DND-41 (cell line): ENCODE results near the gene PUS3.

Source experiments
- ATAC-seq: fragments of 200-7000 bp; cut with Tn5 transposase; 3 replicates; pipeline ENCODE4 v1.9.1; 2021; ENCODE audit warnings: low read depth; ENCODE audit not compliant: insufficient read depth
- DNase-seq: peaks from one replicate; pipeline ENCODE4 v3.0.0-alpha.2; 2020
- H2AFZ ChIP-seq: 2 replicates; pipeline ENCODE4 v1.6.0; 2012; ENCODE audit warnings: low read depth, low read length
- H3K27ac ChIP-seq: 2 replicates; pipeline ENCODE4 v1.5.1; 2012; ENCODE audit warnings: low read length, inconsistent platforms
- H3K27me3 ChIP-seq: fragments of 200-600 bp; sonication (generic); 2 replicates; pipeline ENCODE4 v1.6.0; 2012; ENCODE audit warnings: low read length, mild to moderate bottlenecking, inconsistent platforms; ENCODE audit not compliant: insufficient read depth, poor library complexity
- H3K36me3 ChIP-seq: 2 replicates; pipeline ENCODE4 v1.5.1; 2012; ENCODE audit warnings: low read length, inconsistent platforms; ENCODE audit not compliant: insufficient read depth
- H3K4me1 ChIP-seq: 2 replicates; pipeline ENCODE4 v1.5.1; 2012; ENCODE audit warnings: mild to moderate bottlenecking, low read length; ENCODE audit not compliant: insufficient read depth
- H3K4me2 ChIP-seq: 2 replicates; pipeline ENCODE4 v1.6.0; 2012; ENCODE audit warnings: mild to moderate bottlenecking, moderate library complexity, low read length, inconsistent platforms; ENCODE audit not compliant: insufficient read depth
- H3K4me3 ChIP-seq, 2 experiments: fragments of 200-600 bp in 1 of 2; shearing (Covaris generic) in 1 of 2; 2 replicates each; pipeline ENCODE4 v1.5.1; 2012 to 2016; ENCODE audit warnings: inconsistent platforms in 2 of 2, low read length in 2 of 2, mild to moderate bottlenecking in 2 of 2, low read depth in 1 of 2, moderate library complexity in 1 of 2
- H3K79me2 ChIP-seq: 2 replicates; pipeline ENCODE4 v1.6.0; 2012; ENCODE audit warnings: low read length, inconsistent platforms; ENCODE audit not compliant: insufficient read depth
- H3K9ac ChIP-seq: 2 replicates; pipeline ENCODE4 v1.6.0; 2012; ENCODE audit warnings: low read depth, mild to moderate bottlenecking, inconsistent platforms, low read length, moderate library complexity
- H3K9me3 ChIP-seq: 2 replicates; pipeline ENCODE4 v1.5.1; 2012; ENCODE audit warnings: low read length, moderate library complexity, mild to moderate bottlenecking, inconsistent platforms; ENCODE audit not compliant: insufficient read depth, severe bottlenecking
- H4K20me1 ChIP-seq: 2 replicates; pipeline ENCODE4 v1.6.0; 2012; ENCODE audit warnings: low read length; ENCODE audit not compliant: insufficient read depth
- EZH2 ChIP-seq: IDR thresholded peaks from 3 replicates; pipeline ENCODE4 v1.6.1; 2012; ENCODE audit warnings: borderline replicate concordance, low read depth, mild to moderate bottlenecking, moderate library complexity, low read length, inconsistent platforms; ENCODE audit not compliant: severe bottlenecking
- TF ChIP-seq, protein P1 (sequence below): IDR thresholded peaks from 2 replicates; pipeline ENCODE4 v1.5.1; 2012; ENCODE audit warnings: borderline replicate concordance, low read length, moderate library complexity, mild to moderate bottlenecking; ENCODE audit not compliant: poor library complexity, severe bottlenecking; ENCODE audit errors: extremely low read depth

Gene PUS3

DNA sequence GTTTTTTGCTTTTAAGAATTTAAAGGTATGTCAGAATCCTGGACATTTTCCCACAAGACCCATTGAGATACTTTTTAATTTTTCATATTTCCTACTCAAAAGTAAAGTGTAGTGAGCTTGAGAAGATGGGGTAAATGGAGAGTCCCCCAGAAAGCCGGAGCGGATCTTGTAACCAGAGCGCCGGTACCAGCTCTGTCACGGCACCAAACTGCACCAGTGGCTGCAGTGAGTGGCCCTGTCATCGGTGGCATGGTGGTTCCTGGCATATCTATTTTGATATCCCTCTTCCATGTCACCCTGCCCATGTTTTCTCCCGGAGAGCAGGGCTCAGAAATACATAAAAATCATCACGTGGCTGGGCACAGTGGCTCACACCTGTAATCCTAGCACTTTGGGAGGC, 20.6 kb upstream of the PUS3 start:
- Histone ChIP-seq H3K4me3 (no peak overlapping the region), H3K36me3 (no peaks in the 10 kb centered on the region), H3K9me3 (no peaks in the 10 kb centered on the region), H3K4me2 (no peak overlapping the region), H3K27me3 (peaks cover 2% of the 10 kb centered on the region), H2AFZ (no peak overlapping the region), H3K27ac (no peak overlapping the region), H3K79me2 (no peaks in the 10 kb centered on the region), H4K20me1 (no peaks in the 10 kb centered on the region), H3K4me1 (no peaks in the 10 kb centered on the region), H3K9ac (no peak overlapping the region)
- TF ChIP-seq EZH2, result no peak
- TF ChIP-seq, protein P1, sequence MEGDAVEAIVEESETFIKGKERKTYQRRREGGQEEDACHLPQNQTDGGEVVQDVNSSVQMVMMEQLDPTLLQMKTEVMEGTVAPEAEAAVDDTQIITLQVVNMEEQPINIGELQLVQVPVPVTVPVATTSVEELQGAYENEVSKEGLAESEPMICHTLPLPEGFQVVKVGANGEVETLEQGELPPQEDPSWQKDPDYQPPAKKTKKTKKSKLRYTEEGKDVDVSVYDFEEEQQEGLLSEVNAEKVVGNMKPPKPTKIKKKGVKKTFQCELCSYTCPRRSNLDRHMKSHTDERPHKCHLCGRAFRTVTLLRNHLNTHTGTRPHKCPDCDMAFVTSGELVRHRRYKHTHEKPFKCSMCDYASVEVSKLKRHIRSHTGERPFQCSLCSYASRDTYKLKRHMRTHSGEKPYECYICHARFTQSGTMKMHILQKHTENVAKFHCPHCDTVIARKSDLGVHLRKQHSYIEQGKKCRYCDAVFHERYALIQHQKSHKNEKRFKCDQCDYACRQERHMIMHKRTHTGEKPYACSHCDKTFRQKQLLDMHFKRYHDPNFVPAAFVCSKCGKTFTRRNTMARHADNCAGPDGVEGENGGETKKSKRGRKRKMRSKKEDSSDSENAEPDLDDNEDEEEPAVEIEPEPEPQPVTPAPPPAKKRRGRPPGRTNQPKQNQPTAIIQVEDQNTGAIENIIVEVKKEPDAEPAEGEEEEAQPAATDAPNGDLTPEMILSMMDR, result no peak
- DNase-seq (no peak), ATAC-seq (no peak)

DNA sequence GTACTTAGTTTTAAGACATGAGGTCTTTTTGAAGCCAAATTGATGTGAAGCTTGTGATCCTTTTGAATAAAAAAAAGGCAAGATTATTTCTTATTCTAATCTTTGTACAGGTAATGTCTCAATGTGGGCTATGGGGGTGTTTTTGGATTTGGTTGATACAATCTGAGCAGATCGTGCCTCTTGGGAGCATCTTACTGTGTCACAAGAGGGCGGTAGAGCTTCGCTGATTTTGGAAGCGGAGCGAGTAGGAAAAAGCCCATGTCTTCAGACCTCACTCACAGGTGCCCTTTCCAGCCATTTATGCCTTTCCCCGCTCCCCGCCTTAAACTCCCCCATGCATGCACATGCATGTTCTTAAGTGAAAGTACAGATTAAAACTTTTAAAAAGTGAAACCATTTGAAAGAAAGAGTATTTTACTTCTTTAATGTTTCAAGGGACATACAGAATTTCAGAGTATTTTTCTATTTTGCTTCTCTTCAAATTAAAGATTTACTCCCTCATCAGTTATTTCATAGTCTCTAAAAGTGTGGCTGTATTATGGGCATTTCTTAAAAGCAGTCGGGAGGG, 20.1 kb upstream of the PUS3 start:
- DNase-seq (peak; percentile 76), ATAC-seq (peak; percentile 97)
- H3K4me3 ChIP-seq, result no peak overlapping the region
- no peak overlapping the region for H2AFZ ChIP-seq
- H3K27ac ChIP-seq, result no peak overlapping the region
- no peaks in the 10 kb centered on the region for H3K79me2 ChIP-seq
- no peaks in the 10 kb centered on the region for H3K36me3 ChIP-seq
- H3K9me3 ChIP-seq, result no peaks in the 10 kb centered on the region
- no peaks in the 10 kb centered on the region for H4K20me1 ChIP-seq
- TF ChIP-seq EZH2, result no peak
- TF ChIP-seq, protein P1, result peak; percentile 87
- H3K4me1 ChIP-seq, result no peaks in the 10 kb centered on the region
- H3K4me2 ChIP-seq, result no peak overlapping the region
- H3K27me3 ChIP-seq, result peaks cover 3% of the 10 kb centered on the region
- no peak overlapping the region for H3K9ac ChIP-seq

DNA sequence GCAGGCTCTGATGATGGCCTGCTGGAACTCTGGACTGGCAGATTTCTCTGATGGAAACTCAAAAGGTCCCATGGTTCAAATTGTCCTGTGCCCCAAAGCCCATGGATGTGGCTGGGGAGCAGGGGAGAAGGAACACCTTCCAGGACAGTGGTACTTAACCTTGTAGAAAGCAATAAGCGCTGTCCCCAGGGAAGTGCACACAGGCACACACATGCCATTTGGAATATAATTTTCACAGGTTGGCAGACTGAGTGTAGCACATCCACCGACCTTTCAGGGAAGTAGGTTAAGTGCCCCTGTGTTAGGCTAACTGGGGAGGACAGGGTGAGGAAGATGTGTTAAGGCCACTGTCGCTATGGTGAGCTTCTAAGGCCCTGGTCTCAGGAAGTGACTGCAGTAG, 19.1 kb upstream of the PUS3 start:
- no peak for ATAC-seq
- Histone ChIP-seq H3K36me3 (no peaks in the 10 kb centered on the region), H3K4me2 (no peak overlapping the region)

More for the DNA sequence above, 19.1 kb upstream of the PUS3 start:
- no peak overlapping the region for H3K9ac ChIP-seq
- no peaks in the 10 kb centered on the region for H3K9me3 ChIP-seq
- H4K20me1 ChIP-seq, result no peaks in the 10 kb centered on the region
- H3K4me1 ChIP-seq, result no peaks in the 10 kb centered on the region
- H3K27ac ChIP-seq, result no peak overlapping the region
- peaks cover 6% of the 10 kb centered on the region for H3K27me3 ChIP-seq
- H3K79me2 ChIP-seq, result no peaks in the 10 kb centered on the region
- no peak for DNase-seq
- no peak for TF ChIP-seq EZH2
- TF ChIP-seq, protein P1, result no peak
- H3K4me3 ChIP-seq, result no peak overlapping the region
- no peak overlapping the region for H2AFZ ChIP-seq
